Stimulated activated memory B cell treated with anti-CD40 and anti-IgM and Interleukin-4, amounts not matched to agents 10 μg/mL and 1 μg/mL and 100 μg/mL, for 72 hours (primary cell): ENCODE data around the gene FAM117A.

Experiments used
- ATAC-seq: fragments of 150-1000 bp; cut with Tn5 transposase; 2 replicates; pipeline ENCODE4 v1.10.0; 2021
- H3K27ac Mint-ChIP-seq: one replicate; pipeline ENCODE4 v1.8.0; 2022; ENCODE audit warnings: mild to moderate bottlenecking, mixed read lengths
- H3K27me3 Mint-ChIP-seq: one replicate; pipeline ENCODE4 v1.8.0; 2022; ENCODE audit warnings: mixed read lengths
- H3K36me3 Mint-ChIP-seq: one replicate; pipeline ENCODE4 v1.8.0; 2022; ENCODE audit warnings: mixed read lengths
- H3K4me1 Mint-ChIP-seq: one replicate; pipeline ENCODE4 v1.8.0; 2022; ENCODE audit warnings: mixed read lengths
- H3K4me3 Mint-ChIP-seq: one replicate; pipeline ENCODE4 v1.8.0; 2022; ENCODE audit warnings: mild to moderate bottlenecking, moderate library complexity, mixed read lengths
- H3K9me3 Mint-ChIP-seq: one replicate; pipeline ENCODE4 v1.8.0; 2022; ENCODE audit warnings: mixed read lengths

FAM117A gene, protein sequence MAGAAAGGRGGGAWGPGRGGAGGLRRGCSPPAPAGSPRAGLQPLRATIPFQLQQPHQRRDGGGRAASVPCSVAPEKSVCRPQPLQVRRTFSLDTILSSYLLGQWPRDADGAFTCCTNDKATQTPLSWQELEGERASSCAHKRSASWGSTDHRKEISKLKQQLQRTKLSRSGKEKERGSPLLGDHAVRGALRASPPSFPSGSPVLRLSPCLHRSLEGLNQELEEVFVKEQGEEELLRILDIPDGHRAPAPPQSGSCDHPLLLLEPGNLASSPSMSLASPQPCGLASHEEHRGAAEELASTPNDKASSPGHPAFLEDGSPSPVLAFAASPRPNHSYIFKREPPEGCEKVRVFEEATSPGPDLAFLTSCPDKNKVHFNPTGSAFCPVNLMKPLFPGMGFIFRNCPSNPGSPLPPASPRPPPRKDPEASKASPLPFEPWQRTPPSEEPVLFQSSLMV

DNA sequence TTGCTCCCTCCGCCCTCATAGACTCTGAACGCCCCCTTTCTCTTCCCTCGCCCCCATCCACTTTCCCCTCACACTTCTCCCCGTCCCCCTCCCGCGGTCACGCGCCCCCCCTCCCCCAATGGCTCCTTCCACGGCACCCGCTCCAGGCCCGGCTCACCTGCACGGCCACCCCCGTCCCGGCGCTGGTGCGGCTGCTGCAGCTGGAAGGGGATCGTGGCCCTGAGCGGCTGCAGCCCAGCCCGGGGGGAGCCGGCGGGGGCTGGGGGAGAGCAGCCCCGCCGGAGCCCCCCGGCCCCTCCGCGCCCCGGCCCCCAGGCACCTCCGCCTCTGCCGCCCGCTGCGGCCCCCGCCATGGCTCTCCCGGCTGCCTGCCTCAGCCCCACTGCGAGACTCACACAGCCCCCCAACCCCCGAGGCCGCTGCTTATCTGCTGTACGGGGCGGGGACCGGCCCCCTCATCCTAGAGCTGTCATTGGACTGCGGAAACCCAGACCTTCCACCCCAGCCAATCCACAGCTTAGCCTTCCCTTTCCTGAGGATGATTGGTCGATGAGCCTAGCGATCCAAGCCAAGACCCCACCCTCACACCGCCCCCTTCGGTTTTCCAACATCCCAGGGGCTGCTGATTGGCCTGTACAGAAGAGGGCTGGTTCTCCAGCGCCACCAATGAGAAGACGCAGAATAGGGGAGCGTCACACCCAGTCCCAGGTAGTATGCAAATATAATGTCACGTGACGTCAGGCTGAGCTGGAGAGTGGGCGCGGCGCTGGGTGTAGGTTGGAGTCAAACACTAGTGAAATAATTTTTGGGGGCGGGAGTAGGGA lies at the start of gene FAM117A:
Gene FAM117A, minus strand, starts transcription at position 397 of the 824 bp plus-strand sequence. Its CDS starts 44 bp downstream, at position 353.
- H3K27me3 Mint-ChIP-seq, result no peaks in the 10 kb centered on the region
- peaks cover 2% of the 10 kb centered on the region for H3K9me3 Mint-ChIP-seq
- peak; percentile 98 for ATAC-seq
- peaks cover 6% of the 10 kb centered on the region for H3K36me3 Mint-ChIP-seq
- peak within 1 kb of the TSS; percentile 84 for H3K27ac Mint-ChIP-seq
- peak within 1 kb of the TSS; percentile 92 for H3K4me3 Mint-ChIP-seq
- peaks cover 58% of the 10 kb centered on the region for H3K4me1 Mint-ChIP-seq

DNA sequence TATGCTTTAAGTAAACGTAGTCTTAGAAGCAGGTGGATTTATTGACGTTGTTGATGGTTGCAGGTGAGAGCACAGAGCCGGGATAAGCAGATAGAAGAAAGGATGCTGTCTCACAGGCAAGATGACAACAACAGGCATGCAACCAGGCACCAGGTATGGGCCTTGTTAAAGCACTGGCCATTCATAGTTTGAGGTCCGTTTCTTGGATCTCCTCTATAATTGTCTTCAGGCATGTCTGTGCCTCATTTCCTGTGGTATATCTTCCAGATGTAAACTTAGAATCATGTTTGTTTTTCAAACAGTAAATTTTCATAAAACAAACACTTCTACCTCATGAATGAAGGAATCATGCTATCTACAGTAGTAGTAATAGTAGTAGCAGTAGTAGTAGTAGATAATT lies 45.1 kb upstream of the FAM117A start:
- H3K4me1 Mint-ChIP-seq, result peaks cover 12% of the 10 kb centered on the region
- no peaks in the 10 kb centered on the region for H3K27me3 Mint-ChIP-seq
- peaks cover 63% of the 10 kb centered on the region for H3K36me3 Mint-ChIP-seq
- H3K4me3 Mint-ChIP-seq, result no peak overlapping the region
- H3K27ac Mint-ChIP-seq, result no peak overlapping the region
- no peaks in the 10 kb centered on the region for H3K9me3 Mint-ChIP-seq
- no peak for ATAC-seq

DNA sequence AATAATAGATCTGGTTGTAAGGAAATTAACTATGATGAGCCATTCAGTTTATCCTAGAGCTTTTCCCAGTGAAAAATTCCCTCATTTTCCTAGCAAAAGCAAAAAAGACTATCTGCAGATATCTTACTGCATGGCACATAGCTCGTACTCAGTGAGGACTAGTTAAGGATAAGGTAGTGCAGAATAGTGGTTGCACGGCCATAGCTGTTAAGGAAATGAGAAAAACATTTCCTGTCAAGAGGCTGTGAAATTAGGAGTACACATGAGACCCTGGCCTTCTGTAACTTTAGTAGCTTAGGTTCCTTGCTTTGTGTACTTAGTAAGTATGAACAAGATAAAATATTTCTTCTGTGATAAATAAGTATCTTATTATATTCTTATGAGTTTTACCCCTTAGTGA lies 34.8 kb upstream of the FAM117A start:
- H3K36me3 Mint-ChIP-seq, result peaks cover 42% of the 10 kb centered on the region

DNA sequence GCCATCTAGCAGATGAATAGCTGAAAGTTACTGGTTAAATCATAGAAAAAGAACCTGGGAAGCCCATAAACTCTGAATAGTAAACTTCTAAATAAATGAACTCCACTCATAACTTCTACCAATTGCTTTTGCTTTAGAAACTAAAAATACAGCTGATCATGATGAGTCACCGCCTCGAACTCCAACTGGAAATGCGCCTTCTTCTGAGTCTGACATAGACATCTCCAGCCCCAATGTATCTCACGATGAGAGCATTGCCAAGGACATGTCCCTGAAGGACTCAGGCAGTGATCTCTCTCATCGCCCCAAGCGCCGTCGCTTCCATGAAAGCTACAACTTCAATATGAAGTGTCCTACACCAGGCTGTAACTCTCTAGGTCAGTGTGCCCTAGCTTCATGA lies 34.3 kb upstream of the FAM117A start:
- no peaks in the 10 kb centered on the region for H3K9me3 Mint-ChIP-seq
- H3K4me1 Mint-ChIP-seq, result peaks cover 26% of the 10 kb centered on the region
- no peak overlapping the region for H3K4me3 Mint-ChIP-seq
- no peak overlapping the region for H3K27ac Mint-ChIP-seq
- ATAC-seq, result no peak
- H3K27me3 Mint-ChIP-seq, result no peaks in the 10 kb centered on the region
- peaks cover 45% of the 10 kb centered on the region for H3K36me3 Mint-ChIP-seq

More for the DNA sequence above, 34.8 kb upstream of the FAM117A start:
- Mint-ChIP-seq H3K9me3 (no peaks in the 10 kb centered on the region), H3K27me3 (no peaks in the 10 kb centered on the region), H3K4me1 (peaks cover 22% of the 10 kb centered on the region), H3K4me3 (no peak overlapping the region), H3K27ac (no peak overlapping the region)
- no peak for ATAC-seq

DNA sequence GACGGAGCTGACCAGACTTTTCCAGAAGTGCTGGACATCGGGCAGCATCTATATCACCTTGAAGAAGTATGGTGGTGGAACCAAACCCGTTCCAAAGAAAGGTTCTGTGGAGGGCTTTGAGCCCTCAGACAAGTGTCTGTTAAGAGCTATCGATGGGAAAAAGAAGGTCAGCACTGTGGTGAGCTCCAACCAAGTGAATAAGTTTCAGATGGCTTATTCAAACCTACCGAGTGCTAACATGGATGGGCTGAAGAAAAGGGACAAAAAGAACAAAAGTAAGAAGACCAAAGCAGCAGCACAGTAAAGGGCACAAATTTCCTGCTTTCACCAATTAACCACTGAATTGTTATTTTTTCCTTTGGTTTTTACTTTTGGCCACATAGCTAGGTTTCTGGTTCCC lies 31.4 kb upstream of the FAM117A start:
- Mint-ChIP-seq H3K9me3 (no peaks in the 10 kb centered on the region), H3K27me3 (no peaks in the 10 kb centered on the region), H3K36me3 (peaks cover 45% of the 10 kb centered on the region), H3K4me1 (peaks cover 32% of the 10 kb centered on the region), H3K27ac (peak overlapping the region; percentile 53), H3K4me3 (no peak overlapping the region)
- peak; percentile 65 for ATAC-seq

DNA sequence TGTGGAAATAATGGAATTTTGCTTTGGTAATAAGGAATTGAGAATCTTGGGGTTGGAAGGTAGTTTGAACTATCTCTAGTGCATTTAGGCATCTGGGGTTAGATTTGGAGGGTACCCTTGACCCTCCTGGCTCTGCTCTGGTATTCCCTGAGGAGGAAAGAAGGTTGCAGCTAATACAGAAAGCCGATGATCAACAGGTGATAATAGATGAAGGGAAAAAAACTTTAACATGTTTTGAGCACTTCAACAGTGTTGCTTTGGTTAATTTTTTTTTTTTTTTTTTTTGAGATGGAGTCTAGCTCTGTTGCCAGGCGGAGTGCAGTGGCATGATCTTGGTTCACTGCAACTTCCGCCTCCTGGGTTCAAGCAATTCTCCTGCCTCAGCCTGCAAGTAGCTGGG lies 29.4 kb upstream of the FAM117A start:
- H3K4me3 Mint-ChIP-seq, result no peak overlapping the region
- H3K27me3 Mint-ChIP-seq, result no peaks in the 10 kb centered on the region
- H3K27ac Mint-ChIP-seq, result no peak overlapping the region
- ATAC-seq, result no peak
- H3K36me3 Mint-ChIP-seq, result peaks cover 42% of the 10 kb centered on the region
- H3K4me1 Mint-ChIP-seq, result peaks cover 40% of the 10 kb centered on the region
- no peaks in the 10 kb centered on the region for H3K9me3 Mint-ChIP-seq

DNA sequence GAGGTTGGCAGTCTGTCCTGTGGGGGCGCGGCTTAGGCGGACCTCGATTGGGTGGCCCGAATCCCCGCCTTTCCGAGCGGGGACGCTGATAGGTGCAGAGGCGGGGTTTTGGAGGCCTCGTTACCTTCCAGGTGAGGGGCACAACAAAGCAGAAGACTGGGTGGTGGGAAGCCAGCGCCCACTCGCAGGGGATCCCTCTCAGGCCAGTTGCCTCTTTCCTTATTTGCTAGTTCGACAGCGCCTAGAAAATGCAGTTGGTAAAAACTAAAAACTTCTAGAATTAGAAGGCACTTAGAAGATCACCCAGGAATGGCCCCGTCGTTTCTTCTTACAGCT lies 25.3 kb upstream of the FAM117A start:
- Mint-ChIP-seq H3K9me3 (no peaks in the 10 kb centered on the region), H3K4me1 (peaks cover 48% of the 10 kb centered on the region), H3K4me3 (peak overlapping the region; percentile 93), H3K27me3 (no peaks in the 10 kb centered on the region), H3K36me3 (peaks cover 28% of the 10 kb centered on the region), H3K27ac (peak overlapping the region; percentile 99)
- ATAC-seq, result no peak

DNA sequence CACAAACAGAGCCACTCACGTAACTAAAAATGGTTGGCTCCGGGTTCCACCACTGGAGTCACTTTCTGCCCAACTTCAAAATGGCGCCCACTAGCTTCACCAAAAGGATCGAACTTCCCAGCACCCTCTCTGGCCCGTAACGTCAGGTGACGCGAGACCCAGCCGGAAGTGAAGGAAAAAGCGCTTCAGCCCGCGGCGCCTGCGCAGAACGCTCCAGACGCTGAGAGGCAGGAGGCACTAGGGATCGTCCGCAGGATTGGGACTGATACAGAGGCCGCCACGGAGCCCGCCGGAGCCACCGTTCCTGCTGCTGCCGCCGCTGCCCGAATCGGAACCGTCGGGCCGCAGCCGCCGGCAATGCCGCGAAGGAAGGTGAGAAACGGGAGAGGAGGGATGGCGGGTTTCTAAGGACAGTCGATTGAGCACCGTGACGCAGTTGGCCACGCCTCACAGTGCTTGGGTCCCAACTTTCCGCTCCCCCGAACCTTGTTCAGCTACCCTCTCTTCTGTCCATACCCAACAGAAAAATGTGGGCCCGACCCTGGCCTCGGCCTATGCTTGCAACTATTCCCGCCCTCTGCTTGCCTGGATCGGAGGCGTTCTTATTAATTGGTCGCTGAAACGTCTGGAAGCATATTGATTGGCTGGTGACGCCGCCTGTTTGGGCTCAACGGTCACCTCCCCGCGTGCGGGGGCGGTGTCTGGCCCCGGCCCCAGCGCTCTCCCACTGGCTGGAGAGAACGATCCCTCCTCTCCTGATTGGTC lies 24.7 kb upstream of the FAM117A start, which contains the start of gene KAT7:
Gene KAT7, plus strand, starts transcription at position 204 of the 765 bp plus-strand sequence. Its CDS starts 154 bp downstream, at position 358.
- Mint-ChIP-seq H3K4me3 (peak within 1 kb of the TSS; percentile 93), H3K9me3 (no peaks in the 10 kb centered on the region), H3K27me3 (no peaks in the 10 kb centered on the region), H3K36me3 (peaks cover 26% of the 10 kb centered on the region), H3K4me1 (peaks cover 48% of the 10 kb centered on the region), H3K27ac (peak within 1 kb of the TSS; percentile 99)
- ATAC-seq, result peak; percentile 97

DNA sequence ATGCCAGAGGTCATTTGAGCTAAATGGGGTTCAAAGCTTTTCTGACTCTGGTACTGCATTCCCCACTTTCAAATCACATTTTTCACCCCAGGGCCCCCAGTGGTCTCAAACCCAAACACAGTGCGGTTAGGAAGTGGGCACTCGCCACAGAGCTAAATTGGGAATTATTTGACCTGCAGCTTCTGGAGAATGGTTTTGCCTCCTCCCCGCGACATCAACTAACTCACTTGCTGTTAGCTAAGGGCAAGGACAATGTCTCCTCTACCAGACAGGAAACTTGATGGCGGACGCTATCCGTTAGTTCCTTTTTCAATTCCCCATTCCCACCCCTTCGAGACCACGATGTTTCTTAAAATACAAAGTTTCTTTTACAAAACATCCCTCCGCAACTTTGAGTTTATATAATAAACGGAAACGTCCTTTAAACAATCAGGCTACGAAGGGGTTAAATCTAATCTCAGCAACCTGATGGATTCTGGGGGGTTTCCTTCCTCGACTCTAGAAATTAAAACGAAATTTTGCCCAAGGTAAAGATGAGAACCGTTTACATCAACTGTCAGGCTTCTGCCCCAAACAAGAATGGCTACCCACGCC lies 24.1 kb upstream of the FAM117A start:
- H3K9me3 Mint-ChIP-seq, result no peaks in the 10 kb centered on the region
- H3K27ac Mint-ChIP-seq, result peak overlapping the region; percentile 99
- peak overlapping the region; percentile 93 for H3K4me3 Mint-ChIP-seq
- H3K27me3 Mint-ChIP-seq, result no peaks in the 10 kb centered on the region
- peaks cover 42% of the 10 kb centered on the region for H3K4me1 Mint-ChIP-seq
- no peak for ATAC-seq
- H3K36me3 Mint-ChIP-seq, result peaks cover 22% of the 10 kb centered on the region

DNA sequence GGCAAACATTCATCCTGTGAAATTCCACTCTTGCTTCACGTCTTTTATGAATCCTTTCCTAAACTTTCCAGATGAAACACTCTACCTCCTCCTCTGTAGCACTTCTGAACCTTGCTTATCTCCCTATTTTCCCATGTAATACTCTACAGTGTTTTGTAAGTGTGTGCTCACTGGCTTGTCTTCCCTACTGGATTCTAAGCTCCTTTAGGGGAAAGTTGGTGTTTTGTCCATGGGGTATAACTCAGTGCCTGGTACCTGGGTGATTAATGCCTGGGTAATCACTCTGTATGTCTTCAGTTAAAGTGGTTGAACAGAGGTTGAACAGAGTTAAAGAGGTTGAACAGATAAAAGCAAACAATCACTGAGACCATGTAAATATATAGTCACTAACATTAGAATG lies 20.7 kb upstream of the FAM117A start:
- Mint-ChIP-seq H3K27me3 (no peaks in the 10 kb centered on the region), H3K36me3 (peaks cover 5% of the 10 kb centered on the region), H3K4me1 (peaks cover 23% of the 10 kb centered on the region), H3K27ac (no peak overlapping the region), H3K4me3 (no peak overlapping the region), H3K9me3 (no peaks in the 10 kb centered on the region)
- no peak for ATAC-seq

DNA sequence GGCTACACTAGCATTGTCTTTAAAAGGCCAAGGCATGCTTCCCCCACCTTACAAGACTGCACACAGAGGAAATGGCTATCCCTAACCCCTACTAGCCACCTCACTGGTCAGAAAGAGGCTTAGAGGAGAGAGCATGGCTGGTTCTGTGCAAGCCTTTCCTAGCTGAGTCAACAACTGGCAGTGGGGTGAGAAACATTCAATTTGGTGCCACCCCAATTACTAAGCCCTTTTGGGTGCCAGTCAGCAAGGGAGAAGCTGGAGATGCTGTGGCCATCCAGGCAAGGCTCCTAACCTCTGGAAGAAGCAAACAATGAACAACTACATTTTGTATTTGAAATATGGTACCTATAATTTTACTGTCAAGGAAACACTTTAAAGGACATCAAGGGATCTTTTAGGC lies 19.9 kb upstream of the FAM117A start:
- no peak for ATAC-seq
- H3K27ac Mint-ChIP-seq, result no peak overlapping the region
- peaks cover 17% of the 10 kb centered on the region for H3K4me1 Mint-ChIP-seq
- no peaks in the 10 kb centered on the region for H3K36me3 Mint-ChIP-seq
- H3K9me3 Mint-ChIP-seq, result no peaks in the 10 kb centered on the region
- H3K27me3 Mint-ChIP-seq, result no peaks in the 10 kb centered on the region
- no peak overlapping the region for H3K4me3 Mint-ChIP-seq

DNA sequence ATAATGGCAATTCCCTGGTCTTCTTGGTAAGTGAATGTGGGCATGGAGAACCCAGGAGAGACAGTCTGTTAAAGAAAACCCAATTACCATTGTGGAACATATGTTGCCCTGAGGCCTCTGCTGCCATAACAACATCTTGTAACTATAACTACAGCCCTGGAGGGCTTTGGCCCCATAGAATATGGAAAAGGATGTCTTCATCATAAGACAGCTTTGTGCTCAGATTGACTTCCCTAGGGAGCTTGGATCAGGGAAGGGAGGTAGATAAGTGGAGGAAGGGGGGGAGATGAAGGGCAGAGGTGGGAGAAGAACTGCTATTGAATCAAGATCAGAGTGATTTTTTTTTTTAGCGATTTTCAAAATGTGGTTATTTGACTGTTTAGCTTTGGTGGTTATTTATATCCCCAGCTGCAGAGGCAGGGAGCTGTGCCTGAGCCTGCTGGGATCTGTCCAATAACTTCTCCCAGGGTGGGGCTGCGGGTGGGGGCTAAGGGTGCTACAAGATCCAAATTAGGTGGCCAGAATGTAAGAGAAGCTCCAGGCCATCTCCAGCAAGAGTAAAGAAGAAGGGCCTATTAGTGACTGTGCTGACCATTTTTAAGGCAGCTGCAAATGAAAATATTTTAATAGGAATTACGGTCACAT lies 19.3 kb upstream of the FAM117A start:
- H3K4me3 Mint-ChIP-seq, result no peak overlapping the region

DNA sequence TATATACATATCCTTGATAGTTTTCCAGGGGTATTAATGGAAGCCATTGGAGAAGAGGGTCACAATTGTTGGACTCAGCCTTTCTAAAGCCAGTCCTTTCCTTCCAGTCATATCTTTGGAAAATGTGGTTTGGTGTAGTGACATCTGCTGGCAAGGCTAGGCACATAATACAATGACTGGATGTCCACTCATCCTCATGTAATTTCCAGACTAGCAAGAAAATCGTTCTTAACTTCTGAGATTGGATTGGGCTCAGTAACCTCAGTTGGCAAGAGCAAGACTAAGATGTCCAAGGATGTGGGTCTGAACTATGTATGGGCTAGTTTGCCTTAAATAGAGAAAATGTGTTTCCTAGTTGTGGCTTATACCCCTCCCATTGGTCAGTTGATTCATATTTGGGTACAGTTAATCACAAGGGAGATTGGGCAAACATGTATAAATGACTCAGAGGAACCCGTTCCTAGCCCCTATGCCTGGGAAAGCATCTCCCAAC lies 15.9 kb upstream of the FAM117A start:
- no peaks in the 10 kb centered on the region for H3K36me3 Mint-ChIP-seq
- H3K4me1 Mint-ChIP-seq, result peaks cover 9% of the 10 kb centered on the region
- H3K27me3 Mint-ChIP-seq, result no peaks in the 10 kb centered on the region
- ATAC-seq, result peak; percentile 62
- peak overlapping the region; percentile 11 for H3K27ac Mint-ChIP-seq
- H3K4me3 Mint-ChIP-seq, result no peak overlapping the region
- no peaks in the 10 kb centered on the region for H3K9me3 Mint-ChIP-seq

More for the DNA sequence above, 19.3 kb upstream of the FAM117A start:
- ATAC-seq, result no peak
- no peaks in the 10 kb centered on the region for H3K9me3 Mint-ChIP-seq
- H3K36me3 Mint-ChIP-seq, result no peaks in the 10 kb centered on the region
- peaks cover 17% of the 10 kb centered on the region for H3K4me1 Mint-ChIP-seq
- H3K27me3 Mint-ChIP-seq, result no peaks in the 10 kb centered on the region
- H3K27ac Mint-ChIP-seq, result no peak overlapping the region

DNA sequence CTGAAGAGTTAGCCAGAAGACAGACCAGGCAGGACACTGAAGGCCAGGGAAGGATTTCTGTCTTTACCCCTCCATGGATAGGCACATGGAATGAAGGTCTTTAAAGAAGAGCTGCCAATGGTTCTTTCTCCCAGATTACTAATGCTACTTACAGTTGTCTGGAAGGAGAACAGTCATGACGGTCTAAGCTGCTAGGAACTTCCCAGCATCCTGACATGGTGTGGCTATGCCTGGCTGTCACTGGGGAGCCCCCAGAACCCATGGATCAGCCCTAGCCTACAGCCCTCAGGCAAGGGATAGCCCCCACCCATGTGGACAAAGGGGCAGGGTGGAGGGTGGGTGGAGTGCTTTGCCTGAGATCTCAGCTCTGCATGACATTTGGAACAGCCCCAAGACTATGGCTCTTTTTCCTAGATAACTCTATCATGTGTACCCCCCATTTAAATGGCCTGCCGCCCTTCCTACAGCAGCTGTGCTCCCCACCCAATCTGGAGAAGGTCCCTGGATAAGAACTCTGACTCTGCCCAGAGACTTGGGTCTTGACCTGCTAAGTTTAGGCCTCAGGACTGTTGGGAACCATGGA lies 15.3 kb upstream of the FAM117A start:
- no peaks in the 10 kb centered on the region for H3K27me3 Mint-ChIP-seq
- H3K9me3 Mint-ChIP-seq, result no peaks in the 10 kb centered on the region
- H3K4me3 Mint-ChIP-seq, result no peak overlapping the region
- no peaks in the 10 kb centered on the region for H3K36me3 Mint-ChIP-seq
- no peak for ATAC-seq
- peaks cover 9% of the 10 kb centered on the region for H3K4me1 Mint-ChIP-seq
- H3K27ac Mint-ChIP-seq, result peak overlapping the region; percentile 11
